Suppressor macrophage treated with lipopolysaccharide for 1 hour (primary cell): ENCODE measurements around the gene IL16.
"Not testable (repeated sequence)": the region's sequence is repeated elsewhere in the genome, so short reads cannot be mapped to it uniquely, and the experiment has no call there.

Source experiments
- DNase-seq, 3 donors: peaks; one replicate each; pipeline ENCODE4 v3.0.0-alpha.2; 2020 to 2022

The IL16 gene

GRCh38 chr15:81174792-81175327 is 21.8 kb upstream of the IL16 start:
- DNase-seq = no peak

- DNase-seq = no peak
These were observed 21.2 kb upstream of the IL16 start for GRCh38 chr15:81175496-81175895.

- no peak for DNase-seq
These were observed 20.3 kb upstream of the IL16 start for GRCh38 chr15:81176291-81176893.

DNA sequence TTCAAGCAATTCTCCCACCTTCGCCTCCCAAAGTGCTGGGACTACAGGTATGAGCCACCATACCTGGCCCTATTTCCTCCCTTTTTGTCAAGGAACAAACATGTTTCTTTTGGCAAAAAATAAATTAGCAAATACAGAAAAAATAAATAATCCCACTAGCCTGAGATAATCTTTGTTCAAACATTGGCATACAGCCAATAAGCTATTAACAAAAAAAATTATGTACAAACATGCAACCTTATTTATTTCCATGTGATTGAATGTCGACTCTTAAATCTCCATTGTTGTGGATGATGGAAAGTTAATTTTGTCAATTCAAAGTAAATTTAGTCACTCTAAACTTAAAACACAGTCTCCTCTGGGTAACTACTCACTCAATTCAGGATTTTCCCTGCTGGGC is 18.3 kb upstream of the IL16 start:
- DNase-seq = no peak

- DNase-seq = no peak
These were observed 15.5 kb upstream of the IL16 start for GRCh38 chr15:81181220-81181619.

DNA sequence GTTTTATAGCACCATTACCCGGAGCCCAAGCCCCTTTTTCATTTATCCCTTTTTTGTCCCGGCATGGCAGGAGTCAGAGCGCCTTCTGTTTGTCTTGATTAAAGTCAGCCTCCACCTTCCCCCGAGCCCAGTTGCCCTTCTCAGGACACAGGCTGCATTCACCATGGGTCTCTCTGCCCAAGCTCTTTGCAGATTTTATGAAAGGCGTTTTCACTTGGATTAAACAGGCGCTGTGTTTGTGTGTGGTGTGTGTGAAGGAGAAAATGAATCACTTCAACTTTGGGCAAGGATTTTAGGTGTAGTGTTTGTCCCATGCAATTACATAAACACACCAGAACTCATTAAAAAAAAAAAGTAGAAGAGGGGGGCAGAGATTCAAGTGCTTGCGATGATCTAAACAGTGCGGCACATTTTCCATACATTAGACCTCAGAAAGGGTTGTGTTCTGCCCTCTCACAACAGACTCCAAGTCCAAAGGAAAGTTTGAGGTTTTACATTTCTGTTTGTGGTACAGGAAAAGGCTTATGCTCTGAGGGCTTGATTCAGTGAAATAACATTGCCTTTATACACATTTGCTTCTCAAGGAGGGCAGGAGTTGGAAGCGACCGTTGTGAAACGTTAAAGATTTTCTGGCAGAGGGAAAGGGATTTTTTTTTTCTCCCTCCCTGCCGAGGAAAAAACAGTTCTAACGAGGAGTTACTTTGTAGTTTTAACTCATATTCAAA is 14.5 kb upstream of the IL16 start:
- no peak for DNase-seq

DNA sequence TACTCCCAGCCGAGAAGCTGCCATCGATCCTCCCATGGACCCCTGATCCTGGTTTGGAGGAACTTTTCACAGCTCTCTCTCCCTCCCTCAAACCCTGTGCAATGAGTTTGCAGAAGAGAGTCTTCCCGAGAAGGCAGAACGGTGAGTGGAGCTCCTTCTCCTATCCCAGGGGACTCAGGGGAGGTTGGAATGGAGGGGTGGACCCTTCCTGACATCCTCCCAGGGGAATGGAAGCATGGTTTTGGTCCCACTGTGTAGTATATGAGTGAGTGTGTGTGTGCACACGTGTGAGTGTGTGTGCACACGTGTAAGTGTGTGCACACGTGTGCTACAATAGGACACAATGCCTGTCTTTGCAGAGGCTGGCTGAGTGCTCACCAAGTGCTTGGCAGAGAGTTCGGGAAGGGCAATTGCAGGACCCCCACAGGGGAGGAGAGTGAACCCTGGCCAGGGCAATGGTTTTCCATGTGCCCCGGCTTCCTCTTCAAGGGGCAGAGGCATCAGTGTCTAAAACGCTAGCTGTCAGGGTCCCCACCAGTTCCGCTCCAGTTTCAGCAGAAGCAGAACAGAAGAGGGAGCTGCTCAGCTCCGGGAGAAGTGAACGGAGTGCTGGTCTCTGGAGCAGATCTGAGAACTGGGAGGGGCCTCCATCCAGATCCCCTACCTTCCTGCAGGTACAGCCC is 13.8 kb upstream of the IL16 start:
- peak in 2 of 3 donors; percentile 22 to 30 for DNase-seq

GRCh38 chr15:81183439-81183775 is 13.3 kb upstream of the IL16 start:
- peak in 2 of 3 donors; percentile 34 to 44 for DNase-seq

GRCh38 chr15:81184188-81184587 is 12.5 kb upstream of the IL16 start:
- peak; percentile 71 to 85 (median 84) for DNase-seq

GRCh38 chr15:81185631-81186295 is 10.9 kb upstream of the IL16 start:
- peak in 2 of 3 donors; percentile 19 to 22 for DNase-seq

GRCh38 chr15:81188354-81188753 is 8.3 kb upstream of the IL16 start:
- DNase-seq = no peak

DNA sequence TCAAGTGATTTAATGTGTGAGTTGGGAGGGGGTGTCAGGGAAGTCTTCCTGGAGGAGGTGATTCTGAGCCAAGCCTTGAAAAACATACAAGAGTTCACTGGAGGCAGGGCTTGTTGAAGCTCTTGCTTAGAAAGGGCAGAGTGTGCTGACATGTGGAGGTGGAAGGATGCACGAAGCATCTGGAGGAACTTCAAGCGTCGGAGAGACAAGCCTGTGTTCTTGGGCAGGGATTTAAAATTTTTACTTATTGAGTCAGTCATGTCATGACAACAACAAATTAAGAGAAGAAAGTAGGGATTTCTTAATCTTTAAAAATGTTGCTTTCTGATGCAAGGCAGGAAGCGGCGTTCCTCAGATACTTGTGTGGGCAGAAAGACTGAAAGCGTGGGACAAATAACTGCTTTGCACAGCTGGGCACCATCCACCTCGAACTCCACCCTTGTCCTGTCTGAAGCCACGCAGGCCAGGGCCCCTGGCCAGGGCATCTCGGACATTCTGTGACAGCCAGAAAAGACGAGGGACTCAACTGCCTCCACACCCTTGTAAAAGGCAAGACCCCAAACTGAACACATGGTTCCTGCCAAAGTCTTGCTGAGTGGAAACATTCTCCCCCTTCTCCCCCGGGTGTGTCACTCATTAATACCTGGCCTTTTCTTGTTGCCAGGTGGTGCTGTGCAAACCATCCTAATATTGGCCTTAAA is 6.9 kb upstream of the IL16 start:
- peak; percentile 50 to 62 (median 51) for DNase-seq

GRCh38 chr15:81190922-81191507 is 5.7 kb upstream of the IL16 start:
- DNase-seq = no peak

DNA sequence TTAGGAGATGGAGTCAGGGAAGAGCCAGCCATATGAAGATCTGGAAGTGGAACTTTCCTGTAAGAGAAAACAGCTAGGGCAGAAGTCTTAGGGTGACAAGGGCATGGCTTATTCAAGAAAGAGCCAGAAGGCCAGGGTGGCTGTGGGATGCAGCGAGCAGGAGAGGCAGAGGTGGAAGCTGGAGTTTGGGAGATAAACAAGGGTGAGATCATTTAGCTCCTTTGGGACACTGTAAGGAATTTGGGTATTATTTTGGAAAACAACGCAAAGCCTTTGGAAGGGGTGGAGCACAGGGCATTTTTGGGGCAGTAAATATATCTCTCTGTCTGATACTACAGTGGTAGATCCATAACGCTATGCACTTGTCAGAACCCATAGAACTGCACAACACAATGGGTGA is 5.0 kb upstream of the IL16 start:
- no peak for DNase-seq

GRCh38 chr15:81194723-81195122 is 2.0 kb upstream of the IL16 start:
- no peak for DNase-seq

DNA sequence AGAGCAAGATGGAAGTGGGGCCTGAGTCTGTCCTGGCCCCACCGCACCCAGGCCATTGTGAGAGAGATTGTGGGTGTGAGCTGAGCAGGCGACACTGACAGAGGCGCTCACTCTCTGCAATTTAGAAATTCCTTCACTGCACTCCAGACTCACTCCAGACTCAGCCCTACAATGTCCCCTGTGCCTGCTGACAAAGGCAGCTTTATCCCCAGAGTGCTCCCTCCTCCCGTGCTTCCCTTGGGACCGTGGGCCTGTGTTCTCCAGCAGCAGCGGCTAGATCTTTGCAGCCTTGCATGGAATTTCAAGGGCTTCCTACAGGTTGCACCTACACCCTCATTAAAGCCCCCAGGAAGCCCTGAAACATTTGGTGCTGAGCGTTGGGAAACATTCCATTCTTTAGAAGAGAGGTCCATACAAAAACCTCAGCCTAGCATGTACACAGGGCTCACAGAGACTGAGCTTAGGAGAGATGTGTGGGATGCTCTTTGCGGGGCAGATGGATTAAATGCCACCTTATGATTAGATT is 1.3 kb upstream of the IL16 start:
- DNase-seq = no peak

GRCh38 chr15:81197255-81197630 is 564 bp downstream of the IL16 start:
- no peak for DNase-seq

GRCh38 chr15:81197688-81198281 is 1.1 kb downstream of the IL16 start:
- DNase-seq = no peak

- DNase-seq = no peak
These were observed 2.5 kb downstream of the IL16 start for GRCh38 chr15:81199031-81199779.

- no peak for DNase-seq
These were observed 9.3 kb downstream of the IL16 start for GRCh38 chr15:81206018-81206417.

DNA sequence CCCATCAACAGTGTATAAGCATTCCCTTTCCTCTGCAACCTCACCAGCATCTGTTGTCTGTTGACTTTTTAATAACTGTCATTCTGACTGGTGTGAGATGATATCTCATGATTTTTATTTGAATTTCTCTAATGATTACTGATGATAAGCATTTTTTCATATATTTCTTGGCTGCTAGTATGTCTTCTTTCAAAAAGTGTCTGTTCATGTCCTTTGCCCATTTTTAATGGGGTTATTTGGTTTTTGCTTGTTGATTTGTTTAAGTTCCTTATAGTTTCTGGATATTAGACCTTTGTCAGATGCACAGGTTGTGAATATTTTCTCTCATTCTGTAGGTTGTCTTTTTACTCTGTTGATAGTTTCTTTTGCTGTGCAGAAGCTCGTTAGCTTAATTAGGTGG is 11.3 kb downstream of the IL16 start:
- not testable (repeated sequence) for DNase-seq
